ENCODE results near the gene EEF1B2.

EEF1B2 gene

GRCh38 chr2:206125901-206126300 lies 33.8 kb upstream of the EEF1B2 start:
- intact Hi-C loops (cut with DNase I; ENCODE audit: low total_unique reads), result no loop called here
- no peaks in the 10 kb centered on the region for H3K4me1 ChIP-seq
- no peaks in the 10 kb centered on the region for H3K27me3 ChIP-seq
- no peaks in the 10 kb centered on the region for H3K9me3 ChIP-seq
- no peak overlapping the region for H3K27ac ChIP-seq
- no peak overlapping the region for H3K4me3 ChIP-seq
- H3K36me3 ChIP-seq, result peaks cover 94 to 96% (median 96%) of the 10 kb centered on the region in 3 donors
- DNase-seq, result no peak
- TF ChIP-seq CTCF (IDR thresholded peaks at IDR 0.05), result no peak

- H3K36me3 ChIP-seq, result peaks cover 93 to 96% (median 95%) of the 10 kb centered on the region in 3 donors
- H3K27me3 ChIP-seq, result no peaks in the 10 kb centered on the region
- no peak overlapping the region for H3K27ac ChIP-seq
- no peak for DNase-seq
- no peak overlapping the region for H3K4me3 ChIP-seq
- no peak for TF ChIP-seq CTCF (IDR thresholded peaks at IDR 0.05)
- H3K9me3 ChIP-seq, result no peaks in the 10 kb centered on the region
- intact Hi-C loops (cut with DNase I; ENCODE audit: low total_unique reads), result no loop called here
- H3K4me1 ChIP-seq, result no peaks in the 10 kb centered on the region
Measured at GRCh38 chr2:206127656-206128055, 32.0 kb upstream of the EEF1B2 start.

GRCh38 chr2:206143451-206143850 lies 16.2 kb upstream of the EEF1B2 start:
- peaks cover 94 to 96% (median 95%) of the 10 kb centered on the region in 3 donors for H3K36me3 ChIP-seq
- DNase-seq, result no peak

GRCh38 chr2:206144383-206144782 lies 15.3 kb upstream of the EEF1B2 start:
- DNase-seq, result no peak
- H3K27me3 ChIP-seq, result no peaks in the 10 kb centered on the region
- no peak for TF ChIP-seq CTCF (IDR thresholded peaks at IDR 0.05)
- no peaks in the 10 kb centered on the region for H3K4me1 ChIP-seq
- H3K9me3 ChIP-seq, result no peaks in the 10 kb centered on the region
- intact Hi-C loops (cut with DNase I; ENCODE audit: low total_unique reads), result no loop called here
- H3K36me3 ChIP-seq, result peaks cover 92 to 97% (median 95%) of the 10 kb centered on the region in 3 donors
- H3K27ac ChIP-seq, result no peak overlapping the region
- no peak overlapping the region for H3K4me3 ChIP-seq

More at GRCh38 chr2:206143451-206143850, 16.2 kb upstream of the EEF1B2 start:
- Histone ChIP-seq H3K4me3 (no peak overlapping the region), H3K27me3 (no peaks in the 10 kb centered on the region), H3K9me3 (no peaks in the 10 kb centered on the region), H3K4me1 (no peaks in the 10 kb centered on the region), H3K27ac (no peak overlapping the region)
- no peak for TF ChIP-seq CTCF (IDR thresholded peaks at IDR 0.05)
- intact Hi-C loops (cut with DNase I; ENCODE audit: low total_unique reads), result no loop called here

GRCh38 chr2:206145665-206146064 lies 14.0 kb upstream of the EEF1B2 start:
- H3K4me1 ChIP-seq, result no peaks in the 10 kb centered on the region
- TF ChIP-seq CTCF (IDR thresholded peaks at IDR 0.05), result no peak

GRCh38 chr2:206149330-206149729 lies 10.4 kb upstream of the EEF1B2 start:
- no peak overlapping the region for H3K4me3 ChIP-seq
- H3K9me3 ChIP-seq, result no peaks in the 10 kb centered on the region
- TF ChIP-seq CTCF (IDR thresholded peaks at IDR 0.05), result no peak
- no peak overlapping the region for H3K27ac ChIP-seq
- H3K4me1 ChIP-seq, result peaks cover 0 to under 1% (median 0%) of the 10 kb centered on the region in 4 donors
- intact Hi-C loops (cut with DNase I; ENCODE audit: low total_unique reads), result no loop called here
- no peak for DNase-seq
- peaks cover 63 to 75% (median 70%) of the 10 kb centered on the region in 3 donors for H3K36me3 ChIP-seq
- no peaks in the 10 kb centered on the region for H3K27me3 ChIP-seq

More at GRCh38 chr2:206145665-206146064, 14.0 kb upstream of the EEF1B2 start:
- H3K27ac ChIP-seq, result no peak overlapping the region
- no peak for DNase-seq
- intact Hi-C loops (cut with DNase I; ENCODE audit: low total_unique reads), result no loop called here
- no peaks in the 10 kb centered on the region for H3K27me3 ChIP-seq
- H3K36me3 ChIP-seq, result peaks cover 94 to 96% (median 95%) of the 10 kb centered on the region in 3 donors
- H3K9me3 ChIP-seq, result no peaks in the 10 kb centered on the region
- H3K4me3 ChIP-seq, result no peak overlapping the region
